Nephron progenitor cell (in vitro differentiated cells): ENCODE data around the gene RPL35.

Experiments
- DNase-seq: peaks from one replicate; pipeline ENCODE4 v3.0.0; 2021
- H3K27ac Mint-ChIP-seq: 2 replicates; pipeline ENCODE4 v1.8.0; 2021; ENCODE audit warnings: mild to moderate bottlenecking, moderate library complexity, mixed read lengths
- H3K27me3 Mint-ChIP-seq: 2 replicates; pipeline ENCODE4 v1.8.0; 2021; ENCODE audit warnings: mild to moderate bottlenecking, low read depth, mixed read lengths; ENCODE audit not compliant: poor library complexity
- H3K36me3 Mint-ChIP-seq: 2 replicates; pipeline ENCODE4 v1.8.0; 2021; ENCODE audit warnings: low read depth, mixed read lengths
- H3K4me1 Mint-ChIP-seq: 2 replicates; pipeline ENCODE4 v1.8.0; 2021; ENCODE audit warnings: mixed read lengths
- H3K4me3 Mint-ChIP-seq: 2 replicates; pipeline ENCODE4 v1.8.0; 2021; ENCODE audit warnings: mild to moderate bottlenecking, moderate library complexity, mixed read lengths
- H3K9me3 Mint-ChIP-seq: 2 replicates; pipeline ENCODE4 v1.8.0; 2021; ENCODE audit warnings: mild to moderate bottlenecking, moderate library complexity, mixed read lengths
- TF ChIP-seq, protein P1 (sequence below): fragments of 200-600 bp; sonication (generic); IDR thresholded peaks from 2 replicates; pipeline ENCODE4 v1.5.0; 2021; ENCODE audit warnings: antibody characterized with exemption

RPL35 gene

DNA sequence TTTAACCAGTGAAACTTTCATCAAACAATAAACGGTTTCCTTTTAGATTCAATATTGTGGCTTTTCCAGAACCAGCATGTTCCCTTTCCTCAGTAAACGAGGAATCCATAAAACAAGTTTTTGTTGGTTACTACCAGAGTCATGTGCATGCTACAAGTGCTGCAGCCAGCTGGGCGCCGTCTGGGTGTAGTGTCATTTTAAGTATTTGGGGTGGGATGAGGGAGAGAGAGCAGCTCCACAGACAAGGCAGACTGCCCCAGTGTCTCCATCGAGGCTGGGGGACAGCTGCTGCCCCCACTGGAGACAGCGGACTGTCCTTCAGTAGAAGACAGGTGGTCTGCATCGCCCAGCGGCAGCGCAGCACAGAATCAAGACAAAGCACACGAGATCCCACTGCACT, 17.5 kb upstream of the RPL35 start:
- Mint-ChIP-seq H3K36me3 (peaks cover 41% of the 10 kb centered on the region), H3K27ac (peak overlapping the region; percentile 66), H3K4me3 (no peak overlapping the region), H3K9me3 (no peaks in the 10 kb centered on the region), H3K27me3 (no peaks in the 10 kb centered on the region), H3K4me1 (peaks cover 6% of the 10 kb centered on the region)
- no peak for DNase-seq
- TF ChIP-seq, protein P1, sequence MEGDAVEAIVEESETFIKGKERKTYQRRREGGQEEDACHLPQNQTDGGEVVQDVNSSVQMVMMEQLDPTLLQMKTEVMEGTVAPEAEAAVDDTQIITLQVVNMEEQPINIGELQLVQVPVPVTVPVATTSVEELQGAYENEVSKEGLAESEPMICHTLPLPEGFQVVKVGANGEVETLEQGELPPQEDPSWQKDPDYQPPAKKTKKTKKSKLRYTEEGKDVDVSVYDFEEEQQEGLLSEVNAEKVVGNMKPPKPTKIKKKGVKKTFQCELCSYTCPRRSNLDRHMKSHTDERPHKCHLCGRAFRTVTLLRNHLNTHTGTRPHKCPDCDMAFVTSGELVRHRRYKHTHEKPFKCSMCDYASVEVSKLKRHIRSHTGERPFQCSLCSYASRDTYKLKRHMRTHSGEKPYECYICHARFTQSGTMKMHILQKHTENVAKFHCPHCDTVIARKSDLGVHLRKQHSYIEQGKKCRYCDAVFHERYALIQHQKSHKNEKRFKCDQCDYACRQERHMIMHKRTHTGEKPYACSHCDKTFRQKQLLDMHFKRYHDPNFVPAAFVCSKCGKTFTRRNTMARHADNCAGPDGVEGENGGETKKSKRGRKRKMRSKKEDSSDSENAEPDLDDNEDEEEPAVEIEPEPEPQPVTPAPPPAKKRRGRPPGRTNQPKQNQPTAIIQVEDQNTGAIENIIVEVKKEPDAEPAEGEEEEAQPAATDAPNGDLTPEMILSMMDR: no peak

DNA sequence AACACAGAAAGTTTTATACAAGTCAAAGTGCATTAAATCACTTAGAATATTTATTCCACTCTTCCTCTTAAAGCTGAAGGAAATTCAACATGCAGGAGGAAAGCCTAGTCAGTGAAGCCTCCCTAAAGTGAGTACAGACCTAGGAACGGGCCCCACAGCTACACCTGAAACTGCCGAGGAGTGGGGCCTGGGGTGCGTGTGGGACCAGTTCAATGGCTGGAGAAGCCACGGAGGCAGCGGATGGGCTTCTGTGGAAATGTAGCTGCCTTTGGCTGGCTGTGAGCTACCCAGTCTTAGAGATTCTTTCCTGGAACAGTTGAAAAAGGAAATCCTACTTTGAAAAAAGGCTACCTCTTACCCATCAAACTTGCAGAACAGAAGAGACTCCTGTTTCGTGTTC, 16.8 kb upstream of the RPL35 start:
- Mint-ChIP-seq H3K27ac (peak overlapping the region; percentile 85), H3K4me1 (peaks cover 6% of the 10 kb centered on the region), H3K9me3 (no peaks in the 10 kb centered on the region), H3K27me3 (no peaks in the 10 kb centered on the region), H3K4me3 (no peak overlapping the region), H3K36me3 (peaks cover 37% of the 10 kb centered on the region)
- DNase-seq: no peak
- TF ChIP-seq, protein P1: no peak

DNA sequence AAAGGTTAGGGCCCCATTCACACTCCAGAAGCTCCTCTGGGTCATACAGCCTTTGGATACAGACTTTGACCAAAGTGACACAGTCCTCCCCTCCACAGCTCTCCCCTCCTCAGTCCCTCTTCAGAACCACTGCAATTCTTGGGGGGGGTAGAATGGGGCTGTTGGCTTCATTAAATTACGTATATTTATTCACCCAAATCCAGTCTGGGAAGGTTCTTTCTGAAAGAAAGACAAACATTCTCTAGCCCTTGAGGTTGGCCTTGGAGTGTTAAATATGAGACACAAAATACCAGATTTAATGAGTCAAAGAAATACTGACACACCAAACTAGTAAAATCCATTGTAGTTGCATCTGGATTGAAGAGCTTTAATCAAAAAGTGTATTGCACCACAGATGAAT, 16.3 kb upstream of the RPL35 start:
- Mint-ChIP-seq H3K4me3 (no peak overlapping the region), H3K27ac (peak overlapping the region; percentile 85), H3K36me3 (peaks cover 42% of the 10 kb centered on the region), H3K27me3 (no peaks in the 10 kb centered on the region), H3K4me1 (peaks cover 8% of the 10 kb centered on the region), H3K9me3 (no peaks in the 10 kb centered on the region)
- TF ChIP-seq, protein P1: no peak
- DNase-seq: no peak

DNA sequence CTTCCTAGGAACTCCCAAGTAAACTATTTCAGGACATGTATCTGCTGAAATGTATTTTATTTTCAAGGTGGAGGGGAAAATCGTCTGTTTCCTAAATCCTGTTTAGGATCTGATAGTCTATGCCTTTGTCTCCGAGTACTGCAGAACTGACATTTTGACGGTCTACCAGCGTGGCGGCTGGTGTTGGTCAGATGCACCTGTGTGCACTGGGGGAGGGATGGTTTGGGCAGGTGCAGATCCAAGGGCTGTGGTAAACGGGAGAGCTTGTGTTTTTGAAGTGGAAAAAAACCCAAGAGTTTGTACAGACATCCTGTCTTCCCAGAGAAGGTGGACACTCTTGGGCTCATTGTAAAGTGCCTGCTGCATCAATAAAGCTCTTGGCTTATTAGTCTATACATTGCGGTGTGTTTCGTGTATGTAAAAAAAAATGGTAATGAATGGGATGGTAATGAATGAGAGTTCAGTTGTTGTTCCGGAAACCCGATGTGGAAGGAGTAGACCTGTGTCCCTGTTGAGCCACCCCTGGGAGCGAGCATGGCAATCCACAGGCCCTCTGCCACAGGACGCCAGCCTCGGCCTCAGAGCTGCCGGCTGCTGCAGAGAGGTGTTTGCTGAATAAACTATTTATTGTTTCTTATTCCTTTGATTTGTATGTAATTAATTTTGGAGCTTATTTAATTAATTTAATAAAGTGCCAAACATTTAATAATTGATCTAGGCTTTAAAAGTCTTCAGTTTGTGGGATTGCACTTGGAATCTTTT, 15.4 kb upstream of the RPL35 start:
- DNase-seq: no peak
- peaks cover 7% of the 10 kb centered on the region for H3K4me1 Mint-ChIP-seq
- peak overlapping the region; percentile 22 for H3K27ac Mint-ChIP-seq
- H3K4me3 Mint-ChIP-seq: no peak overlapping the region
- TF ChIP-seq, protein P1: no peak
- H3K36me3 Mint-ChIP-seq: peaks cover 44% of the 10 kb centered on the region
- H3K27me3 Mint-ChIP-seq: no peaks in the 10 kb centered on the region
- no peaks in the 10 kb centered on the region for H3K9me3 Mint-ChIP-seq

DNA sequence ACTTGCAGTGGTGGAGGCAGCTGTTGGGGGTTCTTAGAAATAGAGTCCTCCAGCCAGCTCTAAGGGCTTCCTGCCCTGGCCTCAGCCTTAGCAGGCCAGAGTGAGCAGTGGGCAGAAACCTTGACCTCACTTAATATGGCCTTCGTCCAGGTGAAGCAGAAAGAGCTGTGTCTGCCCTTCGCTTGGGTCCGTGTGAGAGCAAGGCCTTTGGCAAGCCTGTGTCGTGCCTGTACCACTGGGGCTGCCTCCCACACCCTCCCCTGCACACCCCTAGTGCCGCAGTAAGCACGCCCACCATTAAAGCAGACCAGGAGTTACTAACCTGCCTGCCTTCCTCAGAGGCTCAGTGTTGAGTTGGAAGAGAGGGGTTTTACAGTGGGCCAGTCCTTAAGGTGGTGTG, 13.7 kb upstream of the RPL35 start:
- Mint-ChIP-seq H3K4me3 (no peak overlapping the region), H3K36me3 (peaks cover 48% of the 10 kb centered on the region), H3K9me3 (no peaks in the 10 kb centered on the region), H3K4me1 (peaks cover 24% of the 10 kb centered on the region), H3K27ac (no peak overlapping the region), H3K27me3 (no peaks in the 10 kb centered on the region)
- TF ChIP-seq, protein P1: no peak
- DNase-seq: no peak

DNA sequence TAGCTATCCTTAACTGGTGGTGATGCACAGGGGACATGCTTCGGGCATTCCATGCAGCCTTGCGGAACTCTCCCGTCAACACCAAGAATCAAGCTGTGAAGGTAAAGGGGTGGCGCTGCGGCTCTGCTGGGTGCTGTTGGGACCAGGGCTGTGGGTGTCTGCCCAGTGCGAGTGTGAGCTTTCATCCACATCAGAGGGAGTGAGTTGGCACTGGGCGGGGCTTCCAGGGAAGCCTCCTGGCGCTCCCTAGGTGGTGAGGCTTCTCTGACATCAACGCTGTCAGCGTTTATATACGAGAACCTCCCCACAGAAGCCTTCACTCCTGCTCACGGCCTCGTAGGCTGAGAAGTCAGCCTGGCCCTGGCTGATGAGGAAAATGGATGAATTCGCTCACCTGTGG, 11.9 kb upstream of the RPL35 start:
- peak overlapping the region; percentile 55 for H3K27ac Mint-ChIP-seq
- TF ChIP-seq, protein P1: no peak
- no peaks in the 10 kb centered on the region for H3K9me3 Mint-ChIP-seq
- H3K4me3 Mint-ChIP-seq: no peak overlapping the region
- DNase-seq: no peak
- H3K27me3 Mint-ChIP-seq: no peaks in the 10 kb centered on the region
- H3K4me1 Mint-ChIP-seq: peaks cover 32% of the 10 kb centered on the region
- peaks cover 48% of the 10 kb centered on the region for H3K36me3 Mint-ChIP-seq
